HepG2 (cell line): ENCODE data around the gene PTPRD. TPM values are rescaled to one million over a fixed set of nuclear protein-coding genes. Genes with fewer than 3 reads are reported as not detected.

Experiments
- ATAC-seq: fragments of 200-7000 bp; cut with Tn5 transposase; 3 replicates; pipeline ENCODE4 v1.9.1; 2020; ENCODE audit warnings: mild to moderate bottlenecking, moderate library complexity
- BruUV-seq: library from RNA; stranded (reverse); fragments of 400-500 nt; replicated peaks from 2 replicates; lab custom pipeline; 2021; lab: Mats Ljungman, UMichigan
- CTCF ChIA-PET: fragments of 300-600 bp; formaldehyde crosslinking; extraction: SDS; loops from one replicate; lab custom pipeline; 2021; ENCODE audit warnings: low total read pairs, inconsistent platforms, low intra/inter-chr PET ratio; lab: Yijun Ruan, JAX
- POLR2A ChIA-PET: fragments of 350-600 bp; sonication (Branson Sonifier 250); formaldehyde crosslinking; loops from one replicate; lab custom pipeline; 2020; ENCODE audit warnings: antibody characterized with exemption, inconsistent platforms; lab: Yijun Ruan, JAX
- DNase-seq: peaks from one replicate; pipeline ENCODE4 v3.0.0-alpha.2; 2015; ENCODE audit warnings: low spot score
- FAIRE-seq: peaks from 3 replicates; lab custom pipeline; 2011; peaks lifted over from hg19 to GRCh38; lab: Jason Lieb, UNC
- H2AFZ ChIP-seq: one replicate; pipeline ENCODE4 v1.6.1; 2011; ENCODE audit warnings: low read length, inconsistent platforms
- H3K27ac ChIP-seq: fragments of 300-600 bp; 3 replicates; pipeline ENCODE4 v1.8.0; 2011; ENCODE audit warnings: mixed run types, mild to moderate bottlenecking, mixed read lengths, low read length, inconsistent platforms; ENCODE audit not compliant: insufficient read depth; ENCODE audit errors: extremely low read length
- H3K27me3 ChIP-seq, 2 experiments: fragments of 200-600 bp in 1 of 2; 2 replicates in 1 of 2; 3 replicates in 1 of 2; pipeline versions ENCODE4 v1.6.0 to v1.8.0; 2011; ENCODE audit warnings: low read length in 2 of 2, mild to moderate bottlenecking in 2 of 2, moderate library complexity in 2 of 2, inconsistent platforms in 1 of 2; ENCODE audit not compliant: insufficient read depth in 2 of 2, control insufficient read depth in 1 of 2
- H3K36me3 ChIP-seq, 2 experiments: fragments of 200-600 bp in 1 of 2; replicated peaks in 1 of 2; 2 replicates in 1 of 2; 3 replicates in 1 of 2; pipeline versions ENCODE4 v1.5.1 to v1.8.0; 2011; ENCODE audit warnings: low read length in 2 of 2, inconsistent platforms in 1 of 2; ENCODE audit not compliant: insufficient read depth in 2 of 2, control insufficient read depth in 1 of 2
- H3K4me1 ChIP-seq: 2 replicates; pipeline ENCODE4 v1.5.1; 2012; ENCODE audit warnings: low read length, inconsistent platforms; ENCODE audit not compliant: insufficient read depth
- H3K4me2 ChIP-seq: 2 replicates; pipeline ENCODE4 v1.6.0; 2011; ENCODE audit warnings: low read depth, low read length, inconsistent platforms
- H3K4me3 ChIP-seq, 3 experiments: fragments of 200-600 bp in 1 of 3; sonication (generic), shearing (Covaris generic) in 1 of 3; replicated peaks in 1 of 3; 2 replicates each; pipeline ENCODE4 v1.5.1; 2011 to 2016; ENCODE audit warnings: low read length in 3 of 3, inconsistent platforms in 2 of 3, low read depth in 2 of 3, mild to moderate bottlenecking in 2 of 3, control low read depth in 1 of 3, mixed read lengths in 1 of 3; ENCODE audit not compliant: insufficient read depth in 1 of 3
- H3K79me2 ChIP-seq: one replicate; pipeline ENCODE4 v1.6.1; 2011; ENCODE audit warnings: low read length, inconsistent platforms; ENCODE audit not compliant: insufficient read depth
- H3K9ac ChIP-seq: 2 replicates; pipeline ENCODE4 v1.6.0; 2011; ENCODE audit warnings: mild to moderate bottlenecking, low read depth, low read length, inconsistent platforms; ENCODE audit not compliant: insufficient read depth
- H3K9me3 ChIP-seq: 2 replicates; pipeline ENCODE4 v1.5.1; 2012; ENCODE audit warnings: mild to moderate bottlenecking, low read length
- H4K20me1 ChIP-seq: 2 replicates; pipeline ENCODE4 v1.6.0; 2011; ENCODE audit warnings: inconsistent platforms, mild to moderate bottlenecking, low read length, moderate library complexity; ENCODE audit not compliant: insufficient read depth
- BRF2 ChIP-seq: sonication (generic); formaldehyde crosslinking; IDR thresholded peaks from 2 replicates; pipeline ENCODE4 v1.8.1; 2022; ENCODE audit warnings: mild to moderate bottlenecking, missing genetic modification reagents
- ISL2 ChIP-seq: sonication (generic); formaldehyde crosslinking; IDR thresholded peaks from 2 replicates; pipeline ENCODE4 v1.5.0; 2020; ENCODE audit warnings: missing genetic modification reagents
- XRCC5 ChIP-seq: fragments of 200-400 bp; formaldehyde crosslinking; optimal IDR thresholded peaks from 2 replicates; pipeline ENCODE3; 2017; ENCODE audit warnings: mild to moderate bottlenecking, low read length
- YY1 ChIP-seq: IDR thresholded peaks from 2 replicates; pipeline ENCODE4 v1.6.1; 2011; ENCODE audit warnings: low read length, low read depth, moderate library complexity, mild to moderate bottlenecking; ENCODE audit not compliant: insufficient read depth, insufficient replicate concordance
- WGBS: methylation state at CpG from one replicate; pipeline ENCODE4 v1.1.6; 2017; ENCODE audit warnings: low lambda C conversion rate; 5-methylcytosine and 5-hydroxymethylcytosine counted together
- in situ Hi-C: cut with HindIII; loops from 2 replicates; pipeline ENCODE4 v1.10.0; 2017; ENCODE audit warnings: low pct_unique_long_range_greater_than_20kb; ENCODE audit not compliant: extremely low pct_ligation_motif_present
- intact Hi-C: fragments of 100-400 bp; cut with micrococcal nuclease; formaldehyde crosslinking; loops from one replicate; pipeline ENCODE4 v1.10.0; 2022; ENCODE audit not compliant: unreplicated experiment
- polyA plus RNA-seq, 8 experiments: library from polyadenylated mRNA; depleted of rRNA in 3 of 8; stranded (reverse) in 7 of 8; unstranded in 1 of 8; fragments of >200 nt; fragmentation: Illumina TruSeq in 4 of 8; extraction: Trizol in 4 of 8; gene quantifications; 2 replicates each; pipeline versions ENCODE4 v1.2.1 to v1.2.3, GENCODE V29; 2011 to 2016; ENCODE audit warnings: low read depth in 4 of 8, missing spikeins in 1 of 8, mixed read lengths in 1 of 8; ENCODE audit not compliant: insufficient read depth in 1 of 8
- total RNA-seq, 5 experiments: library from RNA; depleted of rRNA; stranded (reverse); fragments of >200 nt; fragmentation: Illumina TruSeq; extraction: Trizol; gene quantifications; 2 replicates each; pipeline ENCODE4 v1.2.3, GENCODE V29; 2016; ENCODE audit warnings: low read depth in 1 of 5
- TF ChIP-seq, protein P1 (sequence below), 2 experiments: fragments of 450-650 bp in 1 of 2; sonication (generic) in 1 of 2; formaldehyde crosslinking in 1 of 2; IDR thresholded peaks; 2 replicates each; pipeline versions ENCODE4 v1.6.1 to v1.8.0; 2016 to 2022; ENCODE audit warnings: antibody characterized with exemption in 1 of 2, mild to moderate bottlenecking in 1 of 2, missing genetic modification reagents in 1 of 2

Gene PTPRD
- total and polyA plus RNA-seq, 2 of the 13 experiments (the other 11 are each of a cell fraction or from before 2014, with no cell fraction given), result 0.05 TPM; not detected in 1

GRCh38 chr9:10253341-10253740 lies 359.5 kb downstream of the PTPRD start:
- H4K20me1 ChIP-seq, result no peaks in the 10 kb centered on the region
- POLR2A ChIA-PET, result no interaction called here
- H3K9ac ChIP-seq, result no peak overlapping the region
- no peaks in the 10 kb centered on the region for H3K36me3 ChIP-seq
- ATAC-seq, result no peak
- no peak overlapping the region for H3K4me2 ChIP-seq
- no TSS peak for BruUV-seq
- DNase-seq, result no peak
- no peaks in the 10 kb centered on the region for H3K79me2 ChIP-seq
- intact Hi-C loops (no loop called here), in situ Hi-C loops (no loop called here)
- 23% methylated on average over 4 of the region's 4 CpGs for WGBS
- H3K4me1 ChIP-seq, result no peaks in the 10 kb centered on the region
- H3K9me3 ChIP-seq, result no peaks in the 10 kb centered on the region
- H3K27ac ChIP-seq, result no peak overlapping the region
- no peak overlapping the region for H3K4me3 ChIP-seq
- CTCF ChIA-PET, result no interaction called here
- FAIRE-seq, result no peak
- TF ChIP-seq YY1 (no peak), ISL2 (no peak), XRCC5 (no peak), BRF2 (CRISPR knock-in tag) (no peak)
- TF ChIP-seq, protein P1, sequence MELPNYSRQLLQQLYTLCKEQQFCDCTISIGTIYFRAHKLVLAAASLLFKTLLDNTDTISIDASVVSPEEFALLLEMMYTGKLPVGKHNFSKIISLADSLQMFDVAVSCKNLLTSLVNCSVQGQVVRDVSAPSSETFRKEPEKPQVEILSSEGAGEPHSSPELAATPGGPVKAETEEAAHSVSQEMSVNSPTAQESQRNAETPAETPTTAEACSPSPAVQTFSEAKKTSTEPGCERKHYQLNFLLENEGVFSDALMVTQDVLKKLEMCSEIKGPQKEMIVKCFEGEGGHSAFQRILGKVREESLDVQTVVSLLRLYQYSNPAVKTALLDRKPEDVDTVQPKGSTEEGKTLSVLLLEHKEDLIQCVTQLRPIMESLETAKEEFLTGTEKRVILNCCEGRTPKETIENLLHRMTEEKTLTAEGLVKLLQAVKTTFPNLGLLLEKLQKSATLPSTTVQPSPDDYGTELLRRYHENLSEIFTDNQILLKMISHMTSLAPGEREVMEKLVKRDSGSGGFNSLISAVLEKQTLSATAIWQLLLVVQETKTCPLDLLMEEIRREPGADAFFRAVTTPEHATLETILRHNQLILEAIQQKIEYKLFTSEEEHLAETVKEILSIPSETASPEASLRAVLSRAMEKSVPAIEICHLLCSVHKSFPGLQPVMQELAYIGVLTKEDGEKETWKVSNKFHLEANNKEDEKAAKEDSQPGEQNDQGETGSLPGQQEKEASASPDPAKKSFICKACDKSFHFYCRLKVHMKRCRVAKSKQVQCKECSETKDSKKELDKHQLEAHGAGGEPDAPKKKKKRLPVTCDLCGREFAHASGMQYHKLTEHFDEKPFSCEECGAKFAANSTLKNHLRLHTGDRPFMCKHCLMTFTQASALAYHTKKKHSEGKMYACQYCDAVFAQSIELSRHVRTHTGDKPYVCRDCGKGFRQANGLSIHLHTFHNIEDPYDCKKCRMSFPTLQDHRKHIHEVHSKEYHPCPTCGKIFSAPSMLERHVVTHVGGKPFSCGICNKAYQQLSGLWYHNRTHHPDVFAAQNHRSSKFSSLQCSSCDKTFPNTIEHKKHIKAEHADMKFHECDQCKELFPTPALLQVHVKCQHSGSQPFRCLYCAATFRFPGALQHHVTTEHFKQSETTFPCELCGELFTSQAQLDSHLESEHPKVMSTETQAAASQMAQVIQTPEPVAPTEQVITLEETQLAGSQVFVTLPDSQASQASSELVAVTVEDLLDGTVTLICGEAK (IDR thresholded peaks at IDR 0.05), result no peak
- TF ChIP-seq, protein P1 (CRISPR knock-in tag; IDR thresholded peaks at IDR 0.05), result no peak
- H2AFZ ChIP-seq, result no peak overlapping the region
- no peaks in the 10 kb centered on the region for H3K27me3 ChIP-seq
